Neural crest cell (in vitro differentiated cells): ENCODE results near the gene ANKRD60. TPM values are rescaled to one million over a fixed set of nuclear protein-coding genes. Genes with fewer than 3 reads are reported as not detected.

Experiments
- DNase-seq: peaks from one replicate; pipeline ENCODE4 v3.0.0; 2021; ENCODE audit warnings: low read depth, mixed read lengths, low spot score
- H3K27ac Mint-ChIP-seq: one replicate; pipeline ENCODE4 v1.8.0; 2021; ENCODE audit warnings: mild to moderate bottlenecking, mixed read lengths; ENCODE audit not compliant: unreplicated experiment
- H3K27me3 Mint-ChIP-seq: 2 replicates; pipeline ENCODE4 v1.8.0; 2021; ENCODE audit warnings: low read depth, mild to moderate bottlenecking, mixed read lengths
- H3K36me3 Mint-ChIP-seq: 2 replicates; pipeline ENCODE4 v1.8.0; 2021; ENCODE audit warnings: low read depth, mild to moderate bottlenecking, mixed read lengths
- H3K4me1 Mint-ChIP-seq: 2 replicates; pipeline ENCODE4 v1.8.0; 2021; ENCODE audit warnings: mixed read lengths
- H3K4me3 Mint-ChIP-seq: one replicate; pipeline ENCODE4 v1.8.0; 2021; ENCODE audit warnings: mild to moderate bottlenecking, mixed read lengths
- H3K9me3 Mint-ChIP-seq: 2 replicates; pipeline ENCODE4 v1.8.0; 2021; ENCODE audit warnings: mixed read lengths
- CTCF ChIP-seq: fragments of 200-600 bp; sonication (generic); conservative IDR thresholded peaks from 2 replicates; pipeline ENCODE4 v1.5.0; 2021; ENCODE audit warnings: antibody characterized with exemption, mild to moderate bottlenecking
- total RNA-seq: library from RNA; stranded (reverse); gene quantifications from 2 replicates; pipeline ENCODE4 v1.2.1, GENCODE V29; 2021

Gene ANKRD60
- total RNA-seq, 1 donor from 2014 or later = not detected

- DNase-seq = no peak
- TF ChIP-seq CTCF = no peak
- Mint-ChIP-seq H3K27me3 (peaks cover 45% of the 10 kb centered on the region), H3K4me3 (no peak overlapping the region), H3K4me1 (peaks cover 3% of the 10 kb centered on the region), H3K36me3 (no peaks in the 10 kb centered on the region), H3K27ac (no peak overlapping the region), H3K9me3 (no peaks in the 10 kb centered on the region)
Measured at GRCh38 chr20:58213716-58214115, 14.7 kb downstream of the ANKRD60 start.

GRCh38 chr20:58213121-58213520 is 15.3 kb downstream of the ANKRD60 start:
- H3K36me3 Mint-ChIP-seq = no peaks in the 10 kb centered on the region
- no peak overlapping the region for H3K4me3 Mint-ChIP-seq
- DNase-seq = no peak
- no peak for TF ChIP-seq CTCF
- H3K9me3 Mint-ChIP-seq = no peaks in the 10 kb centered on the region
- no peak overlapping the region for H3K27ac Mint-ChIP-seq
- H3K27me3 Mint-ChIP-seq = peaks cover 44% of the 10 kb centered on the region
- peaks cover 3% of the 10 kb centered on the region for H3K4me1 Mint-ChIP-seq

GRCh38 chr20:58212636-58213035 is 15.8 kb downstream of the ANKRD60 start:
- H3K27ac Mint-ChIP-seq = no peak overlapping the region
- H3K9me3 Mint-ChIP-seq = no peaks in the 10 kb centered on the region
- peaks cover 3% of the 10 kb centered on the region for H3K4me1 Mint-ChIP-seq
- peaks cover 41% of the 10 kb centered on the region for H3K27me3 Mint-ChIP-seq
- DNase-seq = no peak
- no peaks in the 10 kb centered on the region for H3K36me3 Mint-ChIP-seq
- H3K4me3 Mint-ChIP-seq = no peak overlapping the region
- no peak for TF ChIP-seq CTCF

GRCh38 chr20:58210398-58210747 is 18.1 kb downstream of the ANKRD60 start:
- DNase-seq = no peak
- no peak overlapping the region for H3K27ac Mint-ChIP-seq
- H3K9me3 Mint-ChIP-seq = no peaks in the 10 kb centered on the region
- H3K27me3 Mint-ChIP-seq = peaks cover 42% of the 10 kb centered on the region
- no peak for TF ChIP-seq CTCF
- no peaks in the 10 kb centered on the region for H3K36me3 Mint-ChIP-seq
- peaks cover 3% of the 10 kb centered on the region for H3K4me1 Mint-ChIP-seq
- H3K4me3 Mint-ChIP-seq = no peak overlapping the region

GRCh38 chr20:58209652-58210397 is 18.6 kb downstream of the ANKRD60 start:
- peak; percentile 100 for TF ChIP-seq CTCF
- Mint-ChIP-seq H3K9me3 (no peaks in the 10 kb centered on the region), H3K4me3 (no peak overlapping the region), H3K27me3 (peaks cover 46% of the 10 kb centered on the region), H3K27ac (no peak overlapping the region), H3K36me3 (no peaks in the 10 kb centered on the region), H3K4me1 (peaks cover 3% of the 10 kb centered on the region)
- peak; percentile 96 for DNase-seq
